GM19452 (cell line): ENCODE data around the gene LCAT.

ENCODE experiments used
- ATAC-seq: cut with Tn5 transposase; IDR thresholded peaks from one replicate; pipeline ENCODE4 v1.9.1; 2021; ENCODE audit not compliant: unreplicated experiment

The LCAT gene

GRCh38 chr16:67969254-67970039 is 25.5 kb upstream of the LCAT start:
- ATAC-seq = no peak

- peak; percentile 65 for ATAC-seq
These were observed 24.7 kb upstream of the LCAT start, which contains the start of gene SLC12A4 for GRCh38 chr16:67968400-67969253. SLC12A4 (minus strand) TSS chr16:67968637; CDS start chr16:67968553, 84 bp downstream.

GRCh38 chr16:67967958-67968399 is 24.1 kb upstream of the LCAT start:
- peak; percentile 20 for ATAC-seq

GRCh38 chr16:67967183-67967957 is 23.4 kb upstream of the LCAT start:
- no peak for ATAC-seq

- no peak for ATAC-seq
These were observed 22.7 kb upstream of the LCAT start for GRCh38 chr16:67966549-67967182.

GRCh38 chr16:67965668-67966548 is 22.0 kb upstream of the LCAT start:
- no peak for ATAC-seq

GRCh38 chr16:67964477-67965131 is 20.7 kb upstream of the LCAT start:
- no peak for ATAC-seq

GRCh38 chr16:67963662-67964321 is 19.9 kb upstream of the LCAT start:
- no peak for ATAC-seq

GRCh38 chr16:67963292-67963661 is 19.4 kb upstream of the LCAT start:
- ATAC-seq = no peak

GRCh38 chr16:67962135-67962534 is 18.2 kb upstream of the LCAT start:
- no peak for ATAC-seq

- ATAC-seq = no peak
These were observed 17.6 kb upstream of the LCAT start for GRCh38 chr16:67961551-67961957.

- no peak for ATAC-seq
These were observed 15.8 kb upstream of the LCAT start for GRCh38 chr16:67959536-67960329.

GRCh38 chr16:67957622-67958021 is 13.7 kb upstream of the LCAT start:
- no peak for ATAC-seq

GRCh38 chr16:67954421-67955196 is 10.7 kb upstream of the LCAT start:
- no peak for ATAC-seq

- ATAC-seq = no peak
These were observed 9.9 kb upstream of the LCAT start for GRCh38 chr16:67953641-67954375.

- no peak for ATAC-seq
These were observed 7.6 kb upstream of the LCAT start for GRCh38 chr16:67951485-67951884.
